GM12891 (cell line): ENCODE results near the gene OR2V2. TPM values are rescaled to one million over a fixed set of nuclear protein-coding genes. Genes with fewer than 3 reads are reported as not detected.
"Not testable (repeated sequence)": the region's sequence is repeated elsewhere in the genome, so short reads cannot be mapped to it uniquely, and the experiment has no call there.

Experiments used
- DNase-seq: peaks from one replicate; pipeline ENCODE4 v3.0.0; 2011; ENCODE audit warnings: low spot score; ENCODE audit not compliant: insufficient read length
- FAIRE-seq: peaks from 2 replicates; lab custom pipeline; 2011; peaks lifted over from hg19 to GRCh38; lab: Jason Lieb, UNC
- PAX5 ChIP-seq: IDR thresholded peaks from 2 replicates; pipeline ENCODE4 v1.6.1; 2011; ENCODE audit warnings: low read length, moderate library complexity, mild to moderate bottlenecking; ENCODE audit not compliant: insufficient read depth, severe bottlenecking
- POLR2A ChIP-seq: IDR thresholded peaks from 2 replicates; pipeline ENCODE4 v1.6.1; 2011; ENCODE audit warnings: low read depth, low read length, control low read depth
- POLR2AphosphoS5 ChIP-seq: IDR thresholded peaks from 2 replicates; pipeline ENCODE4 v1.6.1; 2011; ENCODE audit warnings: low read depth, low read length, control low read depth
- POU2F2 ChIP-seq: IDR thresholded peaks from 2 replicates; pipeline ENCODE4 v1.6.1; 2011; ENCODE audit warnings: low read depth, mild to moderate bottlenecking, control low read depth, low read length, moderate library complexity
- SPI1 ChIP-seq: IDR thresholded peaks from 2 replicates; pipeline ENCODE4 v1.6.1; 2011; ENCODE audit warnings: low read depth, low read length, control low read depth
- TAF1 ChIP-seq: IDR thresholded peaks from 2 replicates; pipeline ENCODE4 v1.6.1; 2011; ENCODE audit warnings: low read depth, low read length, control low read depth
- polyA plus RNA-seq: library from polyadenylated mRNA; unstranded; fragments of >200 nt; gene quantifications from one replicate; pipeline ENCODE4 v1.2.1, GENCODE V29; 2012; ENCODE audit warnings: low read depth, missing spikeins, inconsistent platforms; ENCODE audit not compliant: missing spikeins

Gene OR2V2
- polyA plus RNA-seq = 0.06 TPM

- FAIRE-seq, DNase-seq: not testable (repeated sequence)
Measured at GRCh38 chr5:181146927-181147636, at the start of gene OR2V2. OR2V2 (plus strand) TSS chr5:181147586; CDS start chr5:181154943, 7,357 bp downstream.

- FAIRE-seq, DNase-seq: not testable (repeated sequence)
Measured at GRCh38 chr5:181097759-181098491, 49.5 kb upstream of the OR2V2 start.

GRCh38 chr5:181098762-181099601, 48.4 kb upstream of the OR2V2 start:
- DNase-seq = no peak
- FAIRE-seq = no peak
- TF ChIP-seq POLR2AphosphoS5 = no peak
- 0 out of 2 replicates have a peak, but pooled peaks have one; percentile 3 for TF ChIP-seq SPI1

GRCh38 chr5:181099602-181100086, 47.7 kb upstream of the OR2V2 start:
- FAIRE-seq = no peak
- no peak for DNase-seq

GRCh38 chr5:181100121-181100875, 47.1 kb upstream of the OR2V2 start:
- FAIRE-seq (no peak), DNase-seq (no peak)
- TF ChIP-seq POLR2AphosphoS5 (no peak), PAX5 (no peak), SPI1 (no peak), POLR2A (no peak)

More at GRCh38 chr5:181099602-181100086, 47.7 kb upstream of the OR2V2 start:
- TF ChIP-seq SPI1 (no peak), PAX5 (no peak), POLR2AphosphoS5 (no peak), POLR2A (no peak), TAF1 (no peak), POU2F2 (no peak)

GRCh38 chr5:181101030-181101641, 46.2 kb upstream of the OR2V2 start:
- not testable (repeated sequence) for DNase-seq, FAIRE-seq

- peak; percentile 96 for FAIRE-seq
Measured at GRCh38 chr5:181101930-181102674, 45.3 kb upstream of the OR2V2 start.

GRCh38 chr5:181104259-181104568, 43.2 kb upstream of the OR2V2 start:
- DNase-seq = not testable (repeated sequence)
- FAIRE-seq = peak; percentile 79

More at GRCh38 chr5:181101930-181102674, 45.3 kb upstream of the OR2V2 start:
- DNase-seq = not testable (repeated sequence)

GRCh38 chr5:181104606-181105390, 42.6 kb upstream of the OR2V2 start:
- FAIRE-seq = peak; percentile 93
- not testable (repeated sequence) for DNase-seq
